Skeletal muscle satellite cell (primary cell): ENCODE results near the gene DCTPP1.
"Not testable (repeated sequence)": the region's sequence is repeated elsewhere in the genome, so short reads cannot be mapped to it uniquely, and the experiment has no call there.

Source experiments
- H3K27me3 ChIP-seq: 2 replicates; pipeline ENCODE4 v1.7.0; 2013; ENCODE audit warnings: low read length; ENCODE audit not compliant: control insufficient read depth, insufficient read depth
- H3K36me3 ChIP-seq: 2 replicates; pipeline ENCODE4 v1.7.0; 2013; ENCODE audit warnings: mild to moderate bottlenecking, control low read depth, low read length; ENCODE audit not compliant: insufficient read depth
- H3K4me1 ChIP-seq: 2 replicates; pipeline ENCODE4 v1.7.0; 2013; ENCODE audit warnings: low read length; ENCODE audit not compliant: control insufficient read depth, insufficient read depth
- H3K4me2 ChIP-seq: 2 replicates; pipeline ENCODE4 v1.7.0; 2013; ENCODE audit warnings: mild to moderate bottlenecking, low read length
- H3K4me3 ChIP-seq: 2 replicates; pipeline ENCODE4 v1.7.0; 2013; ENCODE audit warnings: low read length
- H3K9ac ChIP-seq: 2 replicates; pipeline ENCODE4 v1.7.0; 2013; ENCODE audit warnings: mild to moderate bottlenecking, low read depth, low read length, moderate library complexity
- H3K9me3 ChIP-seq: replicated peaks from 2 replicates; pipeline ENCODE4 v1.7.0; 2013; ENCODE audit warnings: mild to moderate bottlenecking, control low read depth, low read length

The DCTPP1 gene

DNA sequence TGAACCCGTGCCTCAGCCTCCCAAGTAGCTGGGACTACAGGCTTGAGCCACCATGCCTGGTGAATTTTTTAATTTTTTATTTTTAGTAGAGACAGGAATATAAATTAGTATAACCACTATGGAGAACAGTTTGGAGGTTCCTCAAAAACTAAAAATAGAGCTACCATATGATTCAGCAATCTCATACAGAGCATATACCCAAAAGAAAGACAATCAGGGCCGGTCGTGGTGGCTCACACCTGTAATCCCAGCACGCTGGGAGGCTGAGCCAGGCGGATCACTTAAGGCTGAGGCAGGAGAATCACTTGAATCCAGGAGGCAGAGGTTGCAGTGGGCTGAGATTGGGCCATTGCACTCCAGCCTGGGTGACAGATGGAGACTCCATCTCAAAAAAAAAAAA is 31.6 kb upstream of the DCTPP1 start:
- not testable (repeated sequence) for H3K9me3 ChIP-seq, H3K9ac ChIP-seq, H3K27me3 ChIP-seq, H3K4me3 ChIP-seq, H3K4me2 ChIP-seq, H3K4me1 ChIP-seq, H3K36me3 ChIP-seq

DNA sequence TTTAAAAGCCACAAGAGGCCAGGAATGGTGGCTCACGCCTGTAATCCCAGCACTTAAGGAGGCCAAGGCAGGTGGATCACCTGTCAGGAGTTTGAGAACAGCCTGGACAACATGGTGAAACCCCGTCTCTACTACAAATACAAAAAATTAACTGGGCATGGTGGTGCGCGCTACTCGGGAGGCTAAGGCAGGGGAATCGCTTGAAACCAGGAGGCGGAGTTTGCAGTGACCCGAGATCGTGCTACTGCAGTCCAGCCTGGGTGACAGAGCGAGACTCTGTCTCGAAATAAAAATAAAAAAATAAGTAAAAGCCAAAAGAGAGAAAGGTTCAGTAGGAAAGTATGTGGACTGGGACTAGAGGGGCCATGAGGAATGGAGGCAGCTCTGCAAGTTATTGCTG is 29.6 kb upstream of the DCTPP1 start:
- H3K4me1 ChIP-seq = no peaks in the 10 kb centered on the region
- no peak overlapping the region for H3K4me2 ChIP-seq
- no peaks in the 10 kb centered on the region for H3K36me3 ChIP-seq
- H3K9me3 ChIP-seq = no peaks in the 10 kb centered on the region
- no peak overlapping the region for H3K9ac ChIP-seq
- peaks cover 15% of the 10 kb centered on the region for H3K27me3 ChIP-seq
- no peak overlapping the region for H3K4me3 ChIP-seq

GRCh38 chr16:30458561-30459394 is 28.9 kb upstream of the DCTPP1 start:
- Histone ChIP-seq H3K9me3 (no peaks in the 10 kb centered on the region), H3K4me2 (no peak overlapping the region), H3K4me1 (no peaks in the 10 kb centered on the region), H3K4me3 (no peak overlapping the region), H3K36me3 (no peaks in the 10 kb centered on the region), H3K27me3 (peaks cover 18% of the 10 kb centered on the region), H3K9ac (no peak overlapping the region)

- no peak overlapping the region for H3K4me2 ChIP-seq
- no peaks in the 10 kb centered on the region for H3K4me1 ChIP-seq
- H3K4me3 ChIP-seq = no peak overlapping the region
Measured at GRCh38 chr16:30457743-30458560, 28.1 kb upstream of the DCTPP1 start.

GRCh38 chr16:30457256-30457655 is 27.4 kb upstream of the DCTPP1 start:
- Histone ChIP-seq H3K36me3 (no peaks in the 10 kb centered on the region), H3K9ac (no peak overlapping the region), H3K4me1 (no peaks in the 10 kb centered on the region), H3K27me3 (peaks cover 21% of the 10 kb centered on the region), H3K4me2 (no peak overlapping the region), H3K4me3 (no peak overlapping the region), H3K9me3 (no peaks in the 10 kb centered on the region)

More at GRCh38 chr16:30457743-30458560, 28.1 kb upstream of the DCTPP1 start:
- Histone ChIP-seq H3K36me3 (no peaks in the 10 kb centered on the region), H3K27me3 (peaks cover 18% of the 10 kb centered on the region), H3K9me3 (no peaks in the 10 kb centered on the region), H3K9ac (no peak overlapping the region)

DNA sequence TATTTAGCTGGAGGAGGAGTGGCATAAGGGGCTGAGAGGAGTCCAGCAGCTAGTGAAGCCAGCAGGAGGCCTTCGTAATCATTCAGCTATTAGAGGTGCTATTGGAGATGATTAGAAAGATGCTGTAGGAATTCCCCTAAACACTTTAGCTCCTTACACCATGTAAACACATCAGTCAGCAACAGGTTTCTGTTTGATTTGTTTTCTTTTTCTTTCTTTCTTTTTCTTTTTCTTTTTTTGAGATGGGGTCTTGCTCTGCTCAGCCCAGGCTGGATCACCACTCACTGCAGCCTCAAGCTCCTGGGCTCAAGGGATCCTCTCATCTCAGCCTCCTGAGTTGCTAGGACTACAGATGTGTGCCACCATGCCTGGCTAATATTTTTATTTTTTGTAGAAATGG is 26.5 kb upstream of the DCTPP1 start:
- Histone ChIP-seq H3K4me1 (no peaks in the 10 kb centered on the region), H3K9me3 (no peaks in the 10 kb centered on the region), H3K4me3 (no peak overlapping the region), H3K4me2 (no peak overlapping the region), H3K9ac (no peak overlapping the region), H3K36me3 (no peaks in the 10 kb centered on the region), H3K27me3 (peaks cover 22% of the 10 kb centered on the region)

DNA sequence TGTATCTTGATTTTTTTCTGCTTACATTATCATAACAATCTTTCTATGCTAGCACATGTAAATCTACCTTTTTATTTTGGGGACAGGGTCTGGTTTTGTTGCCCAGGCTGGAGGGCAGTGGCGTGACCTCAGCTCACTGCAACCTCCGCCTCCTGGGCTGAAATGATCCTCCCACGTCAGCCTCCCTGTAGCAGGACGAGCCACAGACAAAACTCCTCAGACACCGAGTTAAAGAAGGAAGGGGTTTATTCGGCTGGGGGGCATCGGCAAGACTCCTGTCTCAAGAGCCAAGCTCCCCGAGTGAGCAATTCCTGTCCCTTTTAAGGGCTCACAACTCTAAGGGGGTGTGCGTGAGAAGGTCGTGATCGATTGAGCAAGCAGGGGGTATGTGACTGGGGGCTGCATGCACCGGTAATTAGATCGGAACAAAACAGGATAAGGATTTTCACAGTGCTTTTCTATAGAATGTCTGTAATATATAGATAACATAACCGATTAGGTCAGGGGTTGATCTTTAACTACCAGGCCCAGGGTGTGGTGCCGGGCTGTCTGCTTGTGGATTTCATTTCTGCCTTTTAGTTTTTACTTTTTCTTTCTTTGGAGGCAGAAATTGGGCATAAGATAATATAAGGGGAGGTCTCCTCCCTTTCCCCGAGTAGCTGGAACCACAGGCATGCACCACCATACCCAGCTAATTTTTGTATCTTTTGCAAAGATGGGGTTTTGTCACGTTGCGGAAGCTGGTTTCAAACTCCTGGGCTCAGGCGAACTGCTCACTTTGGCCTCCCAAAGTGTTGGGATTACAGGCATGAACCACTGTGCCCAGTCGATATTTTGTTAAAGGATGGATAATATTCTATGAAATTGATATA is 23.1 kb upstream of the DCTPP1 start:
- not testable (repeated sequence) for H3K4me1 ChIP-seq, H3K4me2 ChIP-seq, H3K4me3 ChIP-seq, H3K9me3 ChIP-seq, H3K9ac ChIP-seq, H3K36me3 ChIP-seq
- H3K27me3 ChIP-seq = peaks cover 22% of the 10 kb centered on the region

DNA sequence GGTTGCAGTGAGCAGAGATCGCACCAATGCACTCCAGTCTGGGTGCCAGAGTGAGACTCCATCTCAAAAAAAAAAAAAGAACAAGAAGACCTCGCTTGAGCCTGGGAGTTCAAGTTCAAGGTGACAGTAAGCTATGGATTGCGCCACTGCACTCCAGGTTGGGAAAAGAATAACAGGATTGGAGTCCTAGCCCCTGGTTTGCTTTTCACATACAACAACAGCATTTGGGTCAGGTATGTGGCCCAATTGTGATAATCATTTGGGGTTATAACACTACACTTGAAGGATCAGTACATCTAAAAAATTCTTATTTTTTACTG is 19.2 kb upstream of the DCTPP1 start:
- H3K4me3 ChIP-seq = no peak overlapping the region
- no peaks in the 10 kb centered on the region for H3K9me3 ChIP-seq
- H3K27me3 ChIP-seq = peaks cover 4% of the 10 kb centered on the region
- peaks cover 15% of the 10 kb centered on the region for H3K4me1 ChIP-seq
- H3K4me2 ChIP-seq = no peak overlapping the region
- H3K36me3 ChIP-seq = peaks cover 7% of the 10 kb centered on the region
- no peak overlapping the region for H3K9ac ChIP-seq

GRCh38 chr16:30447512-30448226 is 17.8 kb upstream of the DCTPP1 start:
- Histone ChIP-seq H3K4me3 (no peak overlapping the region), H3K9ac (no peak overlapping the region), H3K27me3 (peaks cover 4% of the 10 kb centered on the region), H3K36me3 (peaks cover 16% of the 10 kb centered on the region), H3K4me2 (no peak overlapping the region), H3K9me3 (no peaks in the 10 kb centered on the region), H3K4me1 (peaks cover 15% of the 10 kb centered on the region)

DNA sequence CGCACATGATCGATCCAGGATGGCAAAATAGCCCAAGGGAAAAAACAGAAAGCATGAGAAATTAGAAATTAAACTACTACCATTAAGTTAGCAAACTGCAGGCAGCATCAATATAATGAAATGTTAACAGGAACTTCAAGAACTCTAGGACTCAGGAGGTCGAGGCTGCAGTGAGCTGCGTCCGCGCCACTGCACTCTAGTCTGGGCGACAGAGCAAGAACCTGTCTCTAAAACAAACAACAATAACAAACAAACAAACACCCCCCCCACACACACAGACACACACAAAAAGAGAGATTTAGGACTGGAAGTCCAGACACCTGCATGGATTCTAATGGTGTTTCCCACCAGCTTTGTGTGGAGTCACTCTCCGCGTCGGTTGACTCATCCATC is 16.4 kb upstream of the DCTPP1 start:
- Histone ChIP-seq H3K9ac (peak overlapping the region; percentile 96), H3K27me3 (no peaks in the 10 kb centered on the region), H3K4me3 (peak overlapping the region; percentile 81), H3K4me2 (peak overlapping the region; percentile 90), H3K36me3 (peaks cover 16% of the 10 kb centered on the region), H3K4me1 (peaks cover 15% of the 10 kb centered on the region), H3K9me3 (no peaks in the 10 kb centered on the region)
